Astrocyte (in vitro differentiated cells and primary cell): ENCODE data around the gene PCDHA5. TPM values are rescaled to one million over a fixed set of nuclear protein-coding genes. Genes with fewer than 3 reads are reported as not detected.
A peak's percentile ranks its signal among the peaks of the same experiment; 100 is the strongest.
"Not testable (repeated sequence)": the region's sequence is repeated elsewhere in the genome, so short reads cannot be mapped to it uniquely, and the experiment has no call there.

Experiments
- DNase-seq: peaks from one replicate; pipeline ENCODE4 v3.0.0-alpha.2; 2010; ENCODE audit warnings: low read depth
- FAIRE-seq: peaks from 2 replicates; lab custom pipeline; 2011; peaks lifted over from hg19 to GRCh38; lab: Jason Lieb, UNC
- H2AFZ ChIP-seq: 2 replicates; pipeline ENCODE4 v1.6.0; 2012; ENCODE audit warnings: low read depth, low read length, inconsistent platforms
- H3K27ac ChIP-seq: 2 replicates; pipeline ENCODE4 v1.5.1; 2011; ENCODE audit warnings: low read depth, low read length, inconsistent platforms
- H3K27me3 ChIP-seq: 2 replicates; pipeline ENCODE4 v1.6.0; 2011; ENCODE audit warnings: low read length, inconsistent platforms; ENCODE audit not compliant: insufficient read depth
- H3K36me3 ChIP-seq: 2 replicates; pipeline ENCODE4 v1.5.1; 2011; ENCODE audit warnings: low read length, inconsistent platforms; ENCODE audit not compliant: insufficient read depth
- H3K4me1 ChIP-seq: 2 replicates; pipeline ENCODE4 v1.5.1; 2011; ENCODE audit warnings: low read length, inconsistent platforms; ENCODE audit not compliant: insufficient read depth
- H3K4me2 ChIP-seq: 2 replicates; pipeline ENCODE4 v1.6.0; 2012; ENCODE audit warnings: low read length, inconsistent platforms
- H3K4me3 ChIP-seq: 2 replicates; pipeline ENCODE4 v1.5.1; 2011; ENCODE audit warnings: low read depth, mild to moderate bottlenecking, low read length, inconsistent platforms; ENCODE audit not compliant: insufficient read depth
- H3K79me2 ChIP-seq: 2 replicates; pipeline ENCODE4 v1.6.0; 2012; ENCODE audit warnings: mild to moderate bottlenecking, low read length, inconsistent platforms; ENCODE audit not compliant: insufficient read depth
- H3K9ac ChIP-seq: 2 replicates; pipeline ENCODE4 v1.6.0; 2012; ENCODE audit warnings: mild to moderate bottlenecking, low read length, inconsistent platforms
- H3K9me3 ChIP-seq: 2 replicates; pipeline ENCODE4 v1.5.1; 2012; ENCODE audit warnings: low read depth, mild to moderate bottlenecking, low read length, inconsistent platforms; ENCODE audit not compliant: insufficient read depth
- H4K20me1 ChIP-seq: 2 replicates; pipeline ENCODE4 v1.6.0; 2012; ENCODE audit warnings: low read length, inconsistent platforms; ENCODE audit not compliant: insufficient read depth
- H3K27ac Mint-ChIP-seq: one replicate; pipeline ENCODE4 v1.8.0; 2021; ENCODE audit warnings: mild to moderate bottlenecking, mixed read lengths; ENCODE audit not compliant: unreplicated experiment
- H3K27me3 Mint-ChIP-seq: one replicate; pipeline ENCODE4 v1.8.0; 2021; ENCODE audit warnings: low read depth, mixed read lengths; ENCODE audit not compliant: unreplicated experiment
- H3K36me3 Mint-ChIP-seq: one replicate; pipeline ENCODE4 v1.8.0; 2021; ENCODE audit warnings: low read depth, mixed read lengths; ENCODE audit not compliant: unreplicated experiment
- H3K4me1 Mint-ChIP-seq: one replicate; pipeline ENCODE4 v1.8.0; 2021; ENCODE audit warnings: low read depth, mixed read lengths; ENCODE audit not compliant: unreplicated experiment
- H3K4me3 Mint-ChIP-seq: one replicate; pipeline ENCODE4 v1.8.0; 2021; ENCODE audit warnings: mild to moderate bottlenecking, moderate library complexity, mixed read lengths; ENCODE audit not compliant: unreplicated experiment
- H3K9me3 Mint-ChIP-seq: one replicate; pipeline ENCODE4 v1.8.0; 2021; ENCODE audit warnings: mild to moderate bottlenecking, mixed read lengths; ENCODE audit not compliant: unreplicated experiment
- CTCF ChIP-seq: IDR thresholded peaks from 2 replicates; pipeline ENCODE4 v1.5.1; 2011; ENCODE audit warnings: low read depth, mild to moderate bottlenecking, inconsistent platforms, low read length, moderate library complexity; ENCODE audit not compliant: insufficient read depth
- EZH2 ChIP-seq: IDR thresholded peaks from 2 replicates; pipeline ENCODE4 v1.6.1; 2012; ENCODE audit warnings: mild to moderate bottlenecking, low read length, inconsistent platforms; ENCODE audit not compliant: insufficient read depth
- total RNA-seq: library from RNA; stranded (reverse); gene quantifications from 2 replicates; pipeline ENCODE4 v1.2.1, GENCODE V29; 2021

The PCDHA5 gene
- total RNA-seq, 1 donor from 2014 or later: 1.7 TPM

DNA sequence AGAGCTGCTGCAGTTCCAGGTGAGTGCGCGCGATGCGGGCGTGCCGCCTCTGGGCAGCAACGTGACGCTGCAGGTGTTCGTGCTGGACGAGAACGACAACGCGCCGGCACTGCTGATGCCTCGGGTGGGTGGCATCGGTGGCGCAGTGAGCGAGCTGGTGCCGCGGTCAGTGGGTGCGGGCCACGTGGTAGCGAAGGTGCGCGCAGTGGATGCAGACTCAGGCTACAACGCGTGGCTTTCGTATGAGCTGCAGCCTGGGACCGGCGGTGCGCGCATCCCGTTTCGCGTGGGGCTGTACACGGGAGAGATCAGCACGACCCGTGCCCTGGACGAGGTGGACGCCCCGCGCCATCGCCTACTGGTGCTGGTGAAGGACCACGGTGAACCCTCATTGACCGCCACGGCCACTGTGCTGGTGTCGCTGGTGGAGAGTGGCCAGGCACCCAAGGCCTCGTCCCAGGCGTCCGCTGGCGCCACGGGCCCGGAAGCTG, 18.6 kb upstream of the PCDHA5 start:
- no peaks in the 10 kb centered on the region for H4K20me1 ChIP-seq
- no peak overlapping the region for H3K9ac ChIP-seq
- no peaks in the 10 kb centered on the region for H3K27me3 Mint-ChIP-seq
- H3K4me3 Mint-ChIP-seq: no peak overlapping the region
- H3K9me3 ChIP-seq: peaks cover 9% of the 10 kb centered on the region
- DNase-seq (no peak), FAIRE-seq (no peak)
- H3K4me1 ChIP-seq: no peaks in the 10 kb centered on the region
- no peak overlapping the region for H3K27ac Mint-ChIP-seq
- H3K79me2 ChIP-seq: no peaks in the 10 kb centered on the region
- no peak overlapping the region for H2AFZ ChIP-seq
- no peaks in the 10 kb centered on the region for H3K27me3 ChIP-seq
- no peak overlapping the region for H3K4me2 ChIP-seq
- TF ChIP-seq EZH2: no peak
- no peak for TF ChIP-seq CTCF
- peaks cover 11% of the 10 kb centered on the region for H3K9me3 Mint-ChIP-seq
- H3K36me3 ChIP-seq: no peaks in the 10 kb centered on the region
- H3K27ac ChIP-seq: no peak overlapping the region
- no peak overlapping the region for H3K4me3 ChIP-seq
- H3K4me1 Mint-ChIP-seq: no peaks in the 10 kb centered on the region
- peaks cover 22% of the 10 kb centered on the region for H3K36me3 Mint-ChIP-seq

DNA sequence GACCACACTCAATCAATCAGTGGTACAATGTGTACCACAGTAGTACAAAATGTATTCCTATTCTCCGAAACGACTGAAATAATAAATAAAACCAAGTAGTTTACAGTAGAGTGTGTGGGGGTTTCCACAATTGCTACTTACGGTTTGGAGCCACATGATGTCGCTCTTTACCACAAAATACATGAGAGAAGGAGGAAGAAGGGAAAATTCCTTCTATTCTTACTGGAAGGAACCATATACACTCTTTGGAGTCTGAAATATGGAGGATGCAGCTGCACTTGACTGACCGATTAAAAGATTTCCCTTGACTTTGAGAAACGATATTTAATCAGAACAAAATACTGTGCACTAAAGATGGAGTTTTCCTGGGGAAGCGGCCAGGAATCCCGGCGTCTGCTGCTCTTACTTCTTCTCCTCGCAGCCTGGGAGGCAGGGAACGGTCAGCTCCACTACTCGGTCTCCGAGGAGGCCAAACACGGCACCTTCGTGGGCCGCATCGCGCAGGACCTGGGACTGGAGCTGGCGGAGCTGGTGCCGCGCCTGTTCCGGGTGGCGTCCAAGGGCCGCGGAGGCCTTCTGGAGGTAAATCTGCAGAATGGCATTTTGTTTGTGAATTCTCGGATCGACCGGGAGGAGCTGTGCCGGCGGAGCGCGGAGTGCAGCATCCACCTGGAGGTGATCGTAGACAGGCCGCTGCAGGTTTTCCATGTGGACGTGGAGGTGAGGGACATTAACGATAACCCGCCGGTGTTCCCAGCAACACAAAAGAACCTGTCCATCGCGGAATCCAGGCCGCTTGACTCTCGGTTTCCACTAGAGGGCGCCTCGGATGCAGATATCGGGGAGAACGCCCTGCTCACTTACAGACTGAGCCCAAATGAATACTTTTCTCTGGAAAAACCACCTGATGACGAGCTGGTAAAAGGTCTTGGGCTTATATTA, 14.3 kb upstream of the PCDHA5 start, which contains the start of gene PCDHA4:
Gene PCDHA4, plus strand, starts transcription at position 235 of the 942 bp plus-strand sequence.
- Mint-ChIP-seq H3K9me3 (peaks cover 3% of the 10 kb centered on the region), H3K4me3 (peak within 1 kb of the TSS; percentile 96), H3K36me3 (peaks cover 18% of the 10 kb centered on the region), H3K4me1 (peaks cover 2% of the 10 kb centered on the region), H3K27me3 (no peaks in the 10 kb centered on the region), H3K27ac (peak within 1 kb of the TSS; percentile 80)
- FAIRE-seq (no peak), DNase-seq (no peak)
- H3K4me3 ChIP-seq: no peak within 1 kb of the TSS
- no peak for TF ChIP-seq EZH2
- TF ChIP-seq CTCF: peak; percentile 16
- H4K20me1 ChIP-seq: no peaks in the 10 kb centered on the region
- no peaks in the 10 kb centered on the region for H3K4me1 ChIP-seq
- no peaks in the 10 kb centered on the region for H3K79me2 ChIP-seq
- no peaks in the 10 kb centered on the region for H3K27me3 ChIP-seq
- H3K27ac ChIP-seq: no peak within 1 kb of the TSS
- no peak within 1 kb of the TSS for H3K9ac ChIP-seq
- no peak within 1 kb of the TSS for H2AFZ ChIP-seq
- H3K9me3 ChIP-seq: peaks cover 19% of the 10 kb centered on the region
- no peaks in the 10 kb centered on the region for H3K36me3 ChIP-seq
- H3K4me2 ChIP-seq: peak within 1 kb of the TSS; percentile 41

- not testable (repeated sequence) for H3K4me1 ChIP-seq, FAIRE-seq, H3K4me2 ChIP-seq, H3K9ac ChIP-seq, H3K27me3 Mint-ChIP-seq, H3K36me3 ChIP-seq, H3K27me3 ChIP-seq, H3K27ac ChIP-seq, H3K4me1 Mint-ChIP-seq, H3K4me3 ChIP-seq, H3K9me3 Mint-ChIP-seq, H4K20me1 ChIP-seq, DNase-seq, H3K79me2 ChIP-seq, H3K27ac Mint-ChIP-seq
- Histone ChIP-seq H3K9me3 (peaks cover 13% of the 10 kb centered on the region), H2AFZ (peak overlapping the region; percentile 10)
- H3K36me3 Mint-ChIP-seq: peaks cover 11% of the 10 kb centered on the region
- peak overlapping the region; percentile 52 for H3K4me3 Mint-ChIP-seq
Measured at GRCh38 chr5:140808241-140808888, 13.0 kb upstream of the PCDHA5 start.
